D721Med (cell line): ENCODE measurements around the gene ASCL1.

ENCODE experiments used
- DNase-seq: peaks from one replicate; pipeline ENCODE4 v3.0.0; 2011; ENCODE audit warnings: low spot score; ENCODE audit not compliant: insufficient read length
- FAIRE-seq: peaks from 2 replicates; lab custom pipeline; 2011; peaks lifted over from hg19 to GRCh38; lab: Jason Lieb, UNC
- TF ChIP-seq, protein P1 (sequence below): IDR thresholded peaks from 2 replicates; pipeline ENCODE4 v1.5.1; 2012; ENCODE audit warnings: mild to moderate bottlenecking, control low read depth; ENCODE audit not compliant: insufficient read depth; ENCODE audit errors: missing control alignments

ASCL1 gene

DNA sequence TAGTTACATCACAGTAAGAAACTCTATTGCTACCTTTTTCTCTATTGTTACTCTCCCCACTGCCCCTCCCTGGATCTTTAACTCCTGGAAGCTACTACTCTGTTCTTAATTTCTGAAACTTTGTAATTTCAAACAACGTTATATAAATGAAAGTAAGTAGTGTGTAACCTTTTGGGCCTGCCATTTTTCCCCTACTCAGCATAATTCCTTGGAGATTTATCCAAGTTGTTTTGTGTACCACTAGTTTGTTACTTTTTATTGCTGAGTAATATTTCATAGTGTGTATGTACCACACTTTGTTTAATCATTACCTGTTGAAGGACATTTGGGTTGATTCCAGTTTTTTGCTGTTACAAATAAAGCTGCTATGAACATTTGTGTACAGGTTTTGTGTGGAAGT is 37.9 kb downstream of the ASCL1 start:
- no peak for FAIRE-seq
- no peak for DNase-seq
- TF ChIP-seq, protein P1, sequence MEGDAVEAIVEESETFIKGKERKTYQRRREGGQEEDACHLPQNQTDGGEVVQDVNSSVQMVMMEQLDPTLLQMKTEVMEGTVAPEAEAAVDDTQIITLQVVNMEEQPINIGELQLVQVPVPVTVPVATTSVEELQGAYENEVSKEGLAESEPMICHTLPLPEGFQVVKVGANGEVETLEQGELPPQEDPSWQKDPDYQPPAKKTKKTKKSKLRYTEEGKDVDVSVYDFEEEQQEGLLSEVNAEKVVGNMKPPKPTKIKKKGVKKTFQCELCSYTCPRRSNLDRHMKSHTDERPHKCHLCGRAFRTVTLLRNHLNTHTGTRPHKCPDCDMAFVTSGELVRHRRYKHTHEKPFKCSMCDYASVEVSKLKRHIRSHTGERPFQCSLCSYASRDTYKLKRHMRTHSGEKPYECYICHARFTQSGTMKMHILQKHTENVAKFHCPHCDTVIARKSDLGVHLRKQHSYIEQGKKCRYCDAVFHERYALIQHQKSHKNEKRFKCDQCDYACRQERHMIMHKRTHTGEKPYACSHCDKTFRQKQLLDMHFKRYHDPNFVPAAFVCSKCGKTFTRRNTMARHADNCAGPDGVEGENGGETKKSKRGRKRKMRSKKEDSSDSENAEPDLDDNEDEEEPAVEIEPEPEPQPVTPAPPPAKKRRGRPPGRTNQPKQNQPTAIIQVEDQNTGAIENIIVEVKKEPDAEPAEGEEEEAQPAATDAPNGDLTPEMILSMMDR: no peak
